Hematopoietic multipotent progenitor cell treated with erythropoietin and hydrocortisone succinate and interleukin-3 and kit ligand, for 15 days (in vitro differentiated cells): ENCODE data around the gene ARGLU1.

Source experiments
- DNase-seq: peaks from one replicate; pipeline ENCODE4 v3.0.0-alpha.2; 2015; ENCODE audit warnings: low spot score

ARGLU1 gene

GRCh38 chr13:106499896-106500295 lies 68.0 kb downstream of the ARGLU1 start:
- DNase-seq = no peak

DNA sequence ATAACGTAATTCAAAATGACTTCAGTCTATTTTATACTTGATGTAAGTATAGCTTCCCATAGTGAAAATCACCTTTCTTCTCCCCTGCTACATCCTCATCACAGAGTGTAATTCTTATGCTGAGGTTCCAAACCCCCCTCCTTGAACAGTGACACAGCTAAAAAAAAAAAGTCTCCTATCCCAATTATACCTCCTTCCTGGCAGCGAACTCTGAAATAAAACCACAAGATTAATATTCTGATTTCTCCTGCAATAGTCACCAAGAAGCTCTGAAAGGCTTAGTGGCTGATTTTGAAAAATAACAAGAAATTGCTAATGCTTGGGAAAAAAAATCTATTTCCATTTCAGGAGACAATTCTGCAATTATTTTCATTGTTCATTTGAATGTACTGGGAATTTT lies 68.8 kb downstream of the ARGLU1 start:
- no peak for DNase-seq

GRCh38 chr13:106498571-106498970 lies 69.4 kb downstream of the ARGLU1 start:
- DNase-seq = no peak

DNA sequence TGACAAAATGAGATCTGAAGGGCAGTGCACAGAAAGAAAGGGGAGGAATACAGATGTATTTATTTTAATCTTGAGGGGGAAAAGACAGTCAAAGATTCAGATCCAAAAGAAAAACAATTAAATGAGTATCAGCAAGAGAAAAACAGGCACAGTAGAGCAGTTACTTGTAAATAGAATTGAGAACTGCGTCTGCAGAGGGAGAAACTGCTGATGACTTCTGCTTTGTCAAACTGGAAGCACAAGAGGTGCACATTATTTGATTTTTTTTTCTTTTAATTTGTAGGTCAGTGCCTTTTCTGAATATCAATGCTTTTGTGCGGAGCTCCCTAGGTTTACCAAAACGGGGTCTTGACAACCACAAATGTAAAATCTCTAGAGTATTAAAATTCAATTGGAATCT lies 69.8 kb downstream of the ARGLU1 start:
- no peak for DNase-seq

GRCh38 chr13:106497079-106497478 lies 70.9 kb downstream of the ARGLU1 start:
- no peak for DNase-seq

- no peak for DNase-seq
Measured at GRCh38 chr13:106496072-106496997, 71.6 kb downstream of the ARGLU1 start.

DNA sequence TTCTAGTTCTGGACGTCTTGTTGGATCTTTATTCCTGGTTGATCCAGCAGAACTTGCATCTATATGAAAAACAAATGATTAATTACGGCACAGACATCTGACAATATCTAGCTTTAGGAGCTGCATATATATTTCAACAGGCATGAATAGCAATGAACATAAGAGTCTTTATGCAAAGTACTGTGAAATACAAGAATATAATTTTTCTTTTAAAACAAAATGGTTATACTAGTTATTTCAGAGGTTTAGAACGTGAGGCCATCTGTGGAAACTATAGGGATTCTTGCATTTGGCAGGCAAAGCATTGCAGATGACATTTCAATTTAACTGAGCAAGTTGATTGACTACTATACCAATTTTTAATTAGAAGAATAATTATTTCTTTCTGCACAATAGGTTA lies 73.0 kb downstream of the ARGLU1 start:
- DNase-seq = no peak

DNA sequence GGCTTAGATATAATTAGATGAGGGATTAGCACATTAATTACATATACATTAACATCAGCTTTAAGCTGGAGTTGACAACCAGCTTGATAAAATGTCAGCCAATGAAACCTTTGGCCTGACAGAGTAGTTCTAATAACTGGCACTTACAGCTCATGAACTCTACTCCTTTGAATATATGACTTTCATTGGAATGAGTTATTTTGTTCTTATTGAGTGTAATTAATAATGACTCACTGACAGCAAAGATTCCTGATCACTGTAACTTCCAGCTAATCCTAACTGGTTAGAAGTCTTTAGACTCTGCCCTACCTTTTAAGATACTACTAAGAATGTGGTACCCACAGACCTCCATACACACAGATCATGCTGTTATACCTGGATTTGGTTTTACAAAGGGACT lies 73.4 kb downstream of the ARGLU1 start:
- DNase-seq = no peak

DNA sequence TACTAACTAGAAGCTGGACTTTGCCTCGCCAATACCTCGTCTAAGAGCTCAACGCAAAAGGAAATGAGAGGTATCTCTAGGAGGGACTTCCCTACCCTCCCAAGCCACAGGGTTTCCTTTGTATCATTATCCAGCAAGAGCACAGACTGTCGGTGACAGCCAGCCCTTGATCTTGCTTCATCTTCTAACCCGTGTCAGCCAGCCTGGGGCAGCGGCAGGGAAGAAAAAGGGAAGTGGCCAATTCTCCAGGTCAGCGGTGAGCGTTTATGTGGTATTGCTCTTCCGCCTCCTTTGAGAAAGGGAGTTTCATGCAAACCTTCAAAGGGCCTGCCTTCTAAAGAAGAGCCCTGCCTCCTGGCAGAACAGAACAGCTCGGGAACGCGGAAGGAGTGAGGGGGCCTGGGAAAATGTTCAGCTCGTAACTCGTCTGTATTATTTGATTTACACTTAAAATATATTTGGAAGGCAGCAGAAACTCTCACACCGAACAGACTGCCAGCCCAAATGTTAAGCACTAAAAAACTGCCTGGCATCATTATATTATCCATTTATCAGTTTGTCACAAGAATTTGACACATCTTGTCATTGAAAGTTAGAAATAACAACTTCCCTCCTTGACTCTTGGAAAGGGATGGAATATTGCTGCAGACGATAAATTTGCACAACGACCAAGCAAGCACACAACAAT lies 74.3 kb downstream of the ARGLU1 start:
- DNase-seq = no peak

- DNase-seq = no peak
Measured at GRCh38 chr13:106492588-106493475, 75.1 kb downstream of the ARGLU1 start.

GRCh38 chr13:106491928-106492587 lies 75.9 kb downstream of the ARGLU1 start:
- DNase-seq = no peak
